HG03442 (cell line): ENCODE measurements around the gene PRR15L.
"Not testable (repeated sequence)": the region's sequence is repeated elsewhere in the genome, so short reads cannot be mapped to it uniquely, and the experiment has no call there.

Source experiments
- ATAC-seq: cut with Tn5 transposase; IDR thresholded peaks from one replicate; pipeline ENCODE4 v1.9.1; 2021; ENCODE audit warnings: mild to moderate bottlenecking, moderate library complexity; ENCODE audit not compliant: unreplicated experiment

Gene PRR15L

DNA sequence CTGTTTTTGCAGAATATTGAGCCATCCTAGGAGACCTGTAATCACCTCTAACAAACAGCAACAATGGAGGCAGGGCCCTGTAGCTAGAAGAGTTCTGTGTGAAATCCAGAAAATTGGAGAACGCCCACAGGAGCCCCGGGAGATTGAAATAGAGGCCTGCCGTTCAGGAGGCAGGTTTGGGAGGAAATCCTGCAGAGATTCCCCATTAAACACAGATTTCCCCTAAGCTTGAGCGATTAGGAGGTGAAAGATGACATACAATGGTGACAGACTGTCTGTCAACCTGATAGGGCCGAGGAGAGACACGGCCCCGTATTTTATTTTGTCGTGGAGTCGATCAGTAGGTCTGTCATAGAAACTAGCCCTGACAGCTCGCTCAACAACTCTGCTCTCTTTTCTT, 31.5 kb upstream of the PRR15L start:
- no peak for ATAC-seq

DNA sequence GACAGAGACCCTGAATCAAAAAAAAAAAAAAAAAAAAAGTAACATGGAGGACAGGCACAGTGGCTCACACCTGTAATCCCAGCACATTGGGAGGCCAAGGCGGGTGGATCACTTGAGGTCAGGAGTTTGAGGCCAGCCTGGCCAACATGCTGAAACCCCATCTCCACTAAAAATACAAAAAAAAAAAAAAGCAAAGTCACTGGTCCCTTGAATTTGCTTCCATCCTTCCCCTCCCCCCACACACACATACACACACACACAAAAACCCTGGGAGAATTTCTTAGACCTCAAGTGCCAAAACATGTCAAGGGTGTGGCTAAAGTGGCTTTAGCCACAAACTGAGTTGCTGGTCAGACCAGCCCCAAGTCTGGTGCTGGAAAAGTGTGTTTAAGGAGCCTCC, 30.8 kb upstream of the PRR15L start:
- not testable (repeated sequence) for ATAC-seq

DNA sequence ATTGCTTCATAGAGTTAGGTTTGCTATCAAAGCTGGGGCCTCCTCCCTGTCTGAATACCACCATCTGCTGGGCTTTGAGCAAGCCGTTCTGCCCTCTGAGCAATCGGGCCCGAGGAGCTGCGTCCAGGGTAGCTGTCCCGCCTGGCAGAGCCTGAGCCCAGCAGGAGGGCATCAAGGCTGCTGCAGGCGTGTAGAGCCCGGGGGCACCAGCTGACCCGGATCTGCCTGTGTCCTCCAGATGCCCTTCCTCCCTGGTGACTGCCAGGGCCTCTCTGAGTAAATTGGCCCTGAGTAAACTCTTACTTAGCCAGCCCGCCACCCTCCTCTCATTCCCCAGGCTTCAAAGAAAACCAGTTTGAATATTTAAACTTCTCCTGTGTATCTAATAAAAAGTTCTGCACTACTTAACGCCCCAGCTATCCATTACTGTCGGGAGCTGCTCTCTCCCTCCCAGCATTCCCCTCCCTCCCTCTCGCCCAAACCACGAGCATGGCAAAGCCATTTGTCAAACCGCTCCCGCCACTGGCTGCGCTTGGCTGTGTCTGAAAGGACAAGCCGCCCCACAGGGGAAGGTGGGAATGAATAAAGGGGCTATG, 29.7 kb upstream of the PRR15L start:
- no peak for ATAC-seq

DNA sequence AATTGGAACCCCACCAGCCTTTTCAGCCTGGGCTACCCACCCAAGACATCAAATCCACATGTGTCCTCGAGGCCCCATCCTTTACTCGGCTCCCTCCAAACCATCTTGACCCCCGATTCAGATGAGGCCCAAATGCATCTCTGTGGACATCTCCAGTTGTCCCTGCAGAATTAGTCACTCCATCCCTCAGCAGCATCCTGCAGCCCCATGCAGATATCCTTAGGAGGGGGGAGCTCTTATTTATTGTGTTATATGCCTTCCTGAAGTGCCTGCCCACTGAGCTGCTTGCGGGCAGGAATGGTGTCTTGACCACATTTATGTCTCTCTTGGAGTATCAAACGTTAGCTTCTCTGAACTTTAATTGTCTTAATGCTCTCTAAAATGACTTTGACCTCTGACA, 28.8 kb upstream of the PRR15L start:
- no peak for ATAC-seq

DNA sequence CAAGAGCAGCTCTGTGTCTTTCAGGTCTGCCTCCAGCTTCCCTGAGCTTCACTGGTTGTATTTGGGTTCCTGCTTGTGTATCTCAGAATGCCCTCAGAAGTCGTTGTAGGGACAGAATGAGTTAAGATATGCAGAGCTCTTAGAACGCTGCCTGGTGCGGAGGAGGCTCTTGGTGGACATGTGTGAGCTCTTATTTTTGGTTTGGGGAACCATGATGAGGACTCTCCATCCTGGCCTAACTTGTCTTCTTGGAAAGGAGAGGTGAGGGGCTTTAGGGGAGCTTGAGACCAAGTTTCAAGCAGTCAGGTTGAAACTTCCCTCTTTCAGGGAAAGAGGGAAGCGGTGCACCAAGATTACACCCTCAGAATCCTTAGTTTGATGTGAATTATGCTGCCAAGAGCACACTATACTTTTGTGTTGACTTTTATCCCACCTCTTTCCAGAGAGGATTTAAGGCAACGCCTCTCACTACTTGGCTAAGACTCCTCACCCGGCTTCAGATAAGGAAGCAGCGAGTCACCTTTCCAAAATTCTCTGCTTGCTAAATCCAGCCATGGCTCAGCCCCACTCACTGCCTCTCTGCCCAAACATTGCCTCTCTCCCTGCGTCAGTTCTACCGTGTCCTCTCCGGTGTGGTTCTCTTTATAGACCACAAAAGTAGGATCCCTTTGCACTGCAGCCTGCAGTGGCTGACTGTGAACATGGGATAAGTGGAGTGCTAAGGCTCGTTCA, 26.0 kb upstream of the PRR15L start:
- ATAC-seq: no peak

DNA sequence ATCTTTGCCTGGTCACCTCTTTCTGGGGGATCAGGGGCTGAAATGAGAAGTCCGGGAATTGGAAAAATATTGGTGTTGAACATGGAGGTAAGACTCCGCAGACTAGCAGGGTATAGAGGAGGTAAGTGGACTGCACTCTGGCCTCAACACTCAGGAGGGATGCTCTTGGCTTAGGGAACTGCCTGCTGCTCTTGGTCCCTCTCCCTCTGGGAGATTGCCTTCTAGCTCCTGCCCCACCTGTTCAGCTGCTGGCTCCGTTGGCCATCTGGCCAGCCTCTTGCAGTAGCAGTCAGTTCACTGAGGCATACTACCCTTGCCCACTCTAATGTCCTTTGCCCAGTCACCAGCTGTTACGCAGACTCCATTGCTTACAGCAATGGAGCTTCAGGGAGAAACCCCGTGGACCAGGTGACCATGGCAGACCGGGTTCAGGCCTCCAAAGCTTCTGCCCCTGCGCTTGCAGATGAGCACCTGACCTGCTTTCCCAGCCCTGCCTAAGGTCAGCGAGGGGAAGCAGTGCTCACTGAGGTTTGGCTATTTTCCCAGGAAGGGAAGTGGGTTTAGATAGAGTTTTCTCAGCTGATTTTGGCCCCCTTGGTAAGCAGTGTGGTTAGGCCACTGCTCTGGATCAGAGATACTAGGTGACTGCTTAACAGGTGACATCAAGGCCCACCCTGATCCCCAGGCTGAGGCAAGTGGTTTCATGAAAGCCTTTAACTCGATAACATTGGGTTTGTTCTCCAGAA, 25.1 kb upstream of the PRR15L start:
- ATAC-seq: no peak

DNA sequence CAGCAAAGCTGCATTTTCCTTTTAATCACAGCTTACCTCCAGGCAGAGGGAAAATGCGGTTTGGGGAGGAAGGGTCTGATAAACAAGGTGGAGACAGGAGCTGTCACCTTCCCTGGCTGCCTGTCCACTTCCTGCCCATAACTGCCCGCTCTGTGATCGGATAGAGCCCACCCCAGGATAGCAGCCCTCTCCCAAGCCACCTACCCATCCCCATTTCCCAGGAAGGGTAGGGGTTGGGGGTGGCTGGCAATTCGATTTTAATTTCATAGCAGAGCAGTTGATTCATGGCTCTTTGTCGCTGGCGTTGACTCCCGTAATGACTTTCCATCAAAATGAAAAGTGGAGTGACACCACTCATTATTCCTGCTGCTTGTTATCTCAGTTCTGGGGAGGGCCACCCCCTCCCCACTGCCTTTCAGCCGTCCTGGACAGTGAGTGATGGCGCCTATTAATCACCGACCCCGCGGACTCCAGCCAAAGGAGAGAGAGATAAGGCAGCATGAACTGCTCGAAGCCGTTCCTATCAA, 24.5 kb upstream of the PRR15L start:
- no peak for ATAC-seq

DNA sequence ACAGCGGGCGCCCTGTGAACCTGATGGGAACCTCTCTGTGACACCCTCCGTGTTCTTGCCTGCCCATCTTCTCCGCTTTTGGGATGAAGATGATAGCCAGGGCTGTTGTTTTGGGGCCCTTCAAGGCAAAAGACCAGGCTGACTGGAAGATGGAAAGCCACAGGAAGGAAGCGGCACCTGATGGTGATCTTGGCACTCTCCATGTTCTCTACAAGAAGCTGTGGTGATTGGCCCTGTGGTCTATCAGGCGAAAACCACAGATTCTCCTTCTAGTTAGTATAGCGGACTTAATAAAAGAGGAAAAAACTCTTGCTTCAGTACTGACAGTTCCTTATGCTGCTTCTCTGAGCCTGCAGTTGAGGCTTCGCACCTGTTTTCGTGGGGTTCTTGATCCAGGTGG, 23.8 kb upstream of the PRR15L start:
- ATAC-seq: no peak

DNA sequence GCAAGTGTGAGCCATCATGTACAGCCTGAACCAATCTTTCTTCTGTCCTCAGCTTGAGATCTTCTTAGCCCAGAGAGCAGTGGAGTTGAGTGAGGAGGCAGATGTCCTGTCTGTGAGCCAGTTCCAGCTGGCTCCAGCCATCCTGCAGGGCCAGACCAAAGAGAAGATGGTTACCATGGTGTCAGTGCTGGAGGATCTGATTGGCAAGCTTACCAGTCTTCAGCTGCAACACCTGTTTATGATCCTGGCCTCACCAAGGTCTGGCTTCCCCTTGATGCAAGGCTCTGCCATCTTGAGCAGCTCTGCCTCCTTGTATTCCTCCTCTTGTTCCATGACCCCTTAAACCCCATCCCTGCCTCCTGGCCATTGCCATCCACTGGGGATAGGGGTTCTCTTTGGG, 22.9 kb upstream of the PRR15L start:
- no peak for ATAC-seq

DNA sequence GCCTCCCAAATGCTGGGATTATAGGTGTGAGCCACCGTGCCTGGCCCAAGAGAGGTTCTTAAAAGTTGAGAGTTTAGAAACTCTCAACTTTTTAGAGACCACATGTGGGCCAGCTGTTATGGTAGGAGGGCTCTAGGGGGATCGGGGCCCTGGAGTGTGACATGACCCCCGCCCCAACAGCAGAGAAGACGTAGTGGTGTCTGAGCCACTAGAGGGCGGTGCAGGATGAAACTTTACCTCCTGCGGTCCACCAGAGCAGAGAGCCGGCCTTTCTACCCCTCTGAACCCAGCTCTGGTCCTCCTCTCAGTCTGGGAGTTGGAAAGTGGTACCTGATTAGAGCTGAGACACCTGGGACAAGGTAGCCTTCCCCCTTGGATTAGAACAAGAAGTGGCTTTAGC, 20.6 kb upstream of the PRR15L start:
- no peak for ATAC-seq

DNA sequence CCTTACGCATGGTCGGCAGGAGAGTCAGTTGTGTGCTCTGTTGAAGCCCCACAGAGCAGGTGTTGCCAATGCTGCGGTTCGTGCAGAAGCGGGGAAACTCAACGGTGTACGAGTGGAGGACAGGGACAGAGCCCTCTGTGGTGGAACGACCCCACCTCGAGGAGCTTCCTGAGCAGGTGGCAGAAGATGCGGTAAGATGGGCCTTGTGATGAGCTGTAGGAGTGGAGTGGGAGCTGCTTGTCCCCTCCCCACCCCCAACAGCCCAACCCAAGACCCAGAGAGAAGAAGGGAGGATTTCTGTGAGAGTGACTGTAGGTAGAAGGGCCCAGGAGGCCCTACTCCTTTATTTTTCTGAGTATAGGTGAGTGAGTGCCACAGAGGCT, 18.1 kb upstream of the PRR15L start:
- ATAC-seq: no peak

DNA sequence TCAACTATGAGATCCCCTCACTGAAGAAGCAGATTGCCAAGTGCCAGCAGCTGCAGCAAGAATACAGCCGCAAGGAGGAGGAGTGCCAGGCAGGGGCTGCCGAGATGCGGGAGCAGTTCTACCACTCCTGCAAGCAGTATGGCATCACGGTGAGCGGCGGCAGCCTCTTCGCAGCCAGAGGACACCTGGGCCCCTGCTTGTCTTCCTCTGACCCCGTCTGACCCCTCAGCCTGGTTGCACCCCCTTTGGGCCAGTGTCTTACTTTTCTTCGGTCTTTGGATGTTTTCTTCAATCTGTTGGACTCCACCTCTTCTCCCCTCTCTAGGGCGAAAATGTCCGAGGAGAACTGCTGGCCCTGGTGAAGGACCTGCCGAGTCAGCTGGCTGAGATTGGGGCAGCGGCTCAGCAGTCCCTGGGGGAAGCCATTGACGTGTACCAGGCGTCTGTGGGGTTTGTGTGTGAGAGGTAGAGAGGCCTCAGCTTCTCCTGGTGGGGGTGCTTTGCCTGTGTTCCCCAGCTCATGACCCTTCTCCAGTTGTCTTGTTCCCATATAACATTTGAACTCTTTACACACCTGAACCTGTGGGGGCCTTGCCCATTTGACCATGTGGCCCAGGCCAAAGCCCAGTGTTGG, 17.6 kb upstream of the PRR15L start:
- no peak for ATAC-seq

DNA sequence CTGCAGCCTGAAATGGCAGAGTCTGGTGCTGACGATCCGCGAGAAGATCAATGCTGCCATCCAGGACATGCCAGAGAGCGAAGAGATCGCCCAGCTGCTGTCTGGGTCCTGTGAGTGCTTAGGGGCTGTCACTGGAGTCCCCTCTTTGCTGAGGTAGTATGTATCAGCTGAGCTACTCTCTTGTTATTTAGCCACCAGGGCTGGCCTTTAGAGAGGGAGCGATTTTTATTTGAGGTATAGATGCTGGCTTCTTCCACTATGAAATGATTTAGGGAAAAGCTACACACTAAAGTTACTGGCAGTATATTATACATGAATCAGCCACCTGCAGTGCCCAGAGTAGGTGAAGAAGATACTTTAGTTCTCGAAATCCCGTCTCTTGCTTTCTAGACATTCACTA, 15.9 kb upstream of the PRR15L start:
- ATAC-seq: no peak

DNA sequence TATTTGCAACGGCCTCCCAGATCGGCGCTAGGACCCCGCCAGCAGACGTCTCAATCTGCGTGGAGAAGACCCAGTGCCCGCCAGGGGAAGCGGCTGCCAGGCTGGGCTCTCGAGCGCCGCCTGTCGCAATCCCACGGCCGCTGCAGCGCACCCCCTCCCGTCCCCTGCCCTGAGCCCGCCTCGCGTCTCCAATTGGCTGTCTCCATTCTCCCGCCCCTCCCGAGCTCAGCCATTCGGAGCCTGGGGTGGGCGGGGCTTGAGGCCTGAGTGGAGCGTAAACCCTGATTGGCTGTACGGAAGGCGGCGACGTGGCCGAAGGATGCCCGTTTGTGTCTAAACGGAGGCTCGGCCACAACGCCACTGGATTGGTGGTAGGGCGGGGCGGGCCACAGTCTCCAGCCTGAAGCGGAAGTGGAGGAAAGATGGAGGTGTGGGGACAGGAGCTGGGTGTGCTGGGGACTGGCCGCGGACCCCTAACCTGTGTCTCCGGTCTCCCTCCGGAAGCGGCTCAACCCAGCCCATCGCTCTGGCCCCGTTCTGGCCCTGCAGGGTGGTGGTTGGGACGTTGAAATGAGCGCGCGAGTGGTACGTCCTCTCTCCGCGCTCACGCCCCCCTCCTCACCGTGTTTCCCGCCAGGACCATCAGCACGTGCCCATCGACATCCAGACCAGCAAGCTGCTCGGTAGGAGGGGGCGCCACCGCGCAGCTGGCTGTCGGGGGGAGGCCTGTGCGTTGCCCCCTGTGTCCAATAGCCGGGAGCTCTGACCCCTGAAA, 13.2 kb upstream of the PRR15L start, which contains the start of gene CDK5RAP3:
Gene CDK5RAP3, plus strand, starts transcription at position 389 of the 775 bp plus-strand sequence. Its CDS starts 34 bp downstream, at position 423.
- ATAC-seq: peak; percentile 95

DNA sequence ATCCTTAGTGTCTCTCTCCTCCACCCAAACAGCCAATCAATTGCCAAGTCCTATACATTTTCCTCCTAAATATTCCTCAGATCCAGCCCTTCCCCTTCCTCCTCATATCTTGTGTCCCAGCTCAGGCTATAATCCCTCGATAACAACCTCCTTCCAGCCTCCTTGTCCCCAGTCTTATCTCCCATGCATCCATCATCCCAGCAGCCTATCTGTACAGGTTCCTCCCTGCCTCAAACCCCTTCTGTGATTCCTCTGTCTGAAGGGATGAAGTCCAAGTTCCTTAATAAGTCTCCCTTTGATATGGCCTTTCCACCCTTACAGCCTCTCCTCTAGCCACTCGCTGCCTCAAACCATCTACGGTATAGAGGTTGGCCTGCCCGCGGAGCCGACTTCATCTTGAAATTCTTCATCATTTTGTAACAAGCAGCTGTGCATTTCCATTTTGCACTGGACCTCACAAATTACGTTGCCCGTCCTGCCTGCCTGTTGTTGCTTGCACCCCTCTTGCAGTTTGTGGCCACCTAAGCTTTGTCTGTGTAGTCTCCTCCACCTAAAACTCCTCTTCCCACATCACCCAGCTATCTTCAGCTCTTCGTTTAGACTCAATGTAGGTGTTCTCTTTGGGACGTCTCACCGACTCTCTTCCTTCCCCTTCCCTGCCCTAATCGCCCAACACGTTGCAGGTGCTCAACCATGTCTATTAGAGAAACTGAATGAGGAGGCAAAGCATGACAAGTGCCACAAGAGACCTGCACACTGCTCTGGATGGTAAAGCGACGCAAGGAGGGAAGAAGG, 12.4 kb upstream of the PRR15L start:
- ATAC-seq: no peak

DNA sequence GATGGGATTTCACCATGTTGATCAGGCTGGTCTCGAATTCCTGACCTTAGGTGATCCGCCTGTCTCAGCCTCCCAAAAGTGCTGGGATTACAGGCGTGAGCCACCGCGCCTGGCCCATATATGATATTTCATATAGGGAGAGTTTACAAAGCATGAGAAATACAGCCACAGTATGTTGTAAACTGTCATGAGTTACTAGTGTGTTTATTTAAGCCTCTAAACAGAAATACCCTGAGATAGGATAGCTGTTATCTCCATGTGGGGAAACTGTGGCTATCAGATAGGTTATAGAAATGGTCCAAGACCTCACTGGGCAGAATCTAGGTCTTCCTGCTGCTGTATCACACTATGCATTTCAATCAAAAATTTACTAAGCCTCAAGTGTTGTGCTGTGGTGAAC, 11.2 kb upstream of the PRR15L start:
- ATAC-seq: no peak

DNA sequence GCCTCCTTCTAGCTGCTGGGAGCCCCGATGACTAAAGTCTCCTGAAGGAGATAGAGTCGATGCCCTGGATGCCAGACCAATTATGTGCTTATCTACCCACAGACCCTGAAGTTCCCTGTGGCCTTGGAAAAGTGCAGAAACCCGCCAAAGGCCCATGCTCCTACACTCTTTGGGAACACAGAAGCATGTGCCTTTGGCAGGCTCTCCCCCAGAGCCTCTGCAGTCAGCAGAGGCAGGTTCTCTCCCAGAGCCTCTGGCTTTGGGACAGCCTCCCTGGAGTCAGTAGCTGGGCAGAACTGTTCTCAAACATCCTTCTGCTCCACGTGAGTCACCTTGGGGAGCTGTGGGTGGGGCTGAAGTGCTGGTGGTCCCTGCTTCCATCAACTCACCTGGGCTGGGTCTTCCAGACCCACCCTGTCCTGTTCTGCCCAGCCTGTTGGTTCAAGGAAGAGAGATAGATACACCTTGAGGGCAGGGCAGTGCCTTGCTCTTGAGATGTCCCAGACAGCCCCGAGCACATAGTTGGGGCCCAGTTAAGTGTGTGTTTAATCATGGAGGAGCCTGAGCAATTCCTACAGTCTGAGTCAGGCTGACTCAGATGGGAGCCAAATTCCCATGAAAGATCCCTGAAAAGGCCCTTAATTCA, 10.0 kb upstream of the PRR15L start:
- no peak for ATAC-seq

DNA sequence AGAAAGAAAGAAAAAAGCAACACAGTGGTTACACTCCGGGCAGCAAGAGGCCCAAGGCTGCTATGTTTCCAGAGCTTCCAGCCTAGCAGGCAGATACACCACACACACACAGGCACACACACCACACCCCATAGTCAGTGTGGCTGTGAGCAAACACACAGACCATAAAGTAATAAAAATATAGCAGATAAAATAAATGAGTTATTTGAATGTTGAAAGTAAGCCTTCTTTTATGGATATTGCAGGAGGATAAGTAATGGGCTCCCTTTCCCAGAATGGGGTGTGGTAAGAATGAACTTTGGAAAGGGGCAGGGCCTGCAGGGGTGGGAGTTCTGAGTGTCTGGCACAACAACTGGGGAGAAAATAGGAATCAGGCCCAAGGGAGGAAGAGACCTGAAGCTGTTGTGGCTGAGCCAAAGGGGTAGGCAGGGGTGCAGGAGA, 8.4 kb upstream of the PRR15L start:
- no peak for ATAC-seq

DNA sequence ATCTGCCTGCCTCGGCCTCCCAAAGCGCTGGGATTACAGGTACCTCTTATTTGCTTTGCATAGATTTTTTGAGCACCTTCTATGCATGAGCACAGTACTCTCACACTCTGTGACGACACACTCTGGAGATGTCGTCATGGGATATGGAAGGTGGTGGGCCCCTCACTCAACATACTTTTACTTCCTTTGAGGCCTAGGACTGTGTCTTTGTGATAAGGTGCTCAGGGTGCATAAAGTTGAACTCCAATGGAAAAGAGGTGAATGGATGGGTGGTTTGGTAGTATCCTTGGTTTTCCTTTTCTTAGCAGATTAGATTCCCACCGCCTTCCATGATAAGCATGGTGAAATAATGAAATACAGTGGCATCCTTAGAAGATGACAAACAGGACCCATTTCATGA, 7.2 kb upstream of the PRR15L start:
- no peak for ATAC-seq
